ENCODE results near the gene RSAD2. TPM values are rescaled to one million over a fixed set of nuclear protein-coding genes. Genes with fewer than 3 reads are reported as not detected.

RSAD2 gene
- polyA plus RNA-seq, 2 of the 4 experiments (the other 2 are of a cell fraction), result 0.03 to 0.06 TPM

DNA sequence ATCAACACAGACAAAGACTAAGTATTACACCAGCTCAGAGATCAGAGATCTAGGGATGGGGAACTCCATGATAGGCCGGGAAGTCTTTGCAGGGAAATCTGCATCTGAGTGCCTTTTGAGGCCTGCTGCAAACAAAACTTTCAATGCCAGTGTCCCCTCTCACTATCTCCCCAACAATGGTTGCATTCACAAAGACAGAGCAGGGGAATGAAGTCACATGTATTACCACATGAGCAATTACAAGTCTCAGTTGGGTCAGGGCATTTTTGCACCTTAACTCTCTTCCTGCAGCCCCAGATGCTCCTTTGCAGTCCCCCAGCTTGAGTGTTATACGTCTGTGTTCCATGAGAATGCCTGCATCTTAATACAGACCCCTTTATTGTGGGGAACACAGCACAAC, 37.8 kb downstream of the RSAD2 start:
- no peak for ATAC-seq
- FAIRE-seq, result no peak
- Histone ChIP-seq H3K27ac (no peak overlapping the region), H3K9me3 (no peaks in the 10 kb centered on the region), H3K4me2 (no peak overlapping the region), H3K4me3 (no peak overlapping the region), H3K4me1 (peaks cover 9% of the 10 kb centered on the region; the same call in 1 of the 3 replicates)
- ChIA-PET POLR2A (no interaction called here), CTCF (interaction anchor here (1.1 to 3.2 kb wide), 7 partner anchors 10 to 129 kb away, joined by 3 to 26 read pairs (median 11); no protein-coding TSS in a partner anchor)
- no peak for DNase-seq (ENCODE audit: low read depth in 1 of 2, low spot score in 1 of 2)
- WGBS (ENCODE audit: missing lambda C conversion rate), result 71% methylated on average over 2 of the region's 2 CpGs
- TF ChIP-seq RFX5 (IDR thresholded peaks at IDR 0.05) (no peak), CBX2 (IDR thresholded peaks at IDR 0.05; ENCODE audit: borderline replicate concordance, low read depth) (no peak), POLR2A (IDR thresholded peaks at IDR 0.05; ENCODE audit: low read length) (no peak), KDM1A (IDR thresholded peaks at IDR 0.05; ENCODE audit: low read depth) (no peak), MAZ (IDR thresholded peaks at IDR 0.05; ENCODE audit: borderline replicate concordance, low read depth, low read length) (no peak), BHLHE40 (IDR thresholded peaks at IDR 0.05; ENCODE audit: low read depth, low read length) (no peak), NFE2L2 (conservative IDR thresholded peaks at IDR 0.05; ENCODE audit: low read length) (no peak), HDAC2 (IDR thresholded peaks at IDR 0.05) (no peak), MAFK (IDR thresholded peaks at IDR 0.05; ENCODE audit: partially characterized antibody) (no peak), MYC (IDR thresholded peaks at IDR 0.05; ENCODE audit: borderline replicate concordance, low read length) (no peak), HOXB13 (CRISPR knock-in tag; IDR thresholded peaks at IDR 0.05; ENCODE audit: low read depth) (no peak), ZSCAN20 (CRISPR knock-in tag; IDR thresholded peaks at IDR 0.05) (no peak), TP53 (CRISPR knock-in tag; IDR thresholded peaks at IDR 0.05) (no peak), HEYL (CRISPR knock-in tag; IDR thresholded peaks at IDR 0.05) (no peak), EP300 (IDR thresholded peaks at IDR 0.05) (no peak)
- TF ChIP-seq, protein P1, sequence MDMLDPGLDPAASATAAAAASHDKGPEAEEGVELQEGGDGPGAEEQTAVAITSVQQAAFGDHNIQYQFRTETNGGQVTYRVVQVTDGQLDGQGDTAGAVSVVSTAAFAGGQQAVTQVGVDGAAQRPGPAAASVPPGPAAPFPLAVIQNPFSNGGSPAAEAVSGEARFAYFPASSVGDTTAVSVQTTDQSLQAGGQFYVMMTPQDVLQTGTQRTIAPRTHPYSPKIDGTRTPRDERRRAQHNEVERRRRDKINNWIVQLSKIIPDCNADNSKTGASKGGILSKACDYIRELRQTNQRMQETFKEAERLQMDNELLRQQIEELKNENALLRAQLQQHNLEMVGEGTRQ (IDR thresholded peaks at IDR 0.05), result no peak
- TF ChIP-seq, protein P2, sequence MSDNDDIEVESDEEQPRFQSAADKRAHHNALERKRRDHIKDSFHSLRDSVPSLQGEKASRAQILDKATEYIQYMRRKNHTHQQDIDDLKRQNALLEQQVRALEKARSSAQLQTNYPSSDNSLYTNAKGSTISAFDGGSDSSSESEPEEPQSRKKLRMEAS (IDR thresholded peaks at IDR 0.05), result no peak
- TF ChIP-seq, protein P3, sequence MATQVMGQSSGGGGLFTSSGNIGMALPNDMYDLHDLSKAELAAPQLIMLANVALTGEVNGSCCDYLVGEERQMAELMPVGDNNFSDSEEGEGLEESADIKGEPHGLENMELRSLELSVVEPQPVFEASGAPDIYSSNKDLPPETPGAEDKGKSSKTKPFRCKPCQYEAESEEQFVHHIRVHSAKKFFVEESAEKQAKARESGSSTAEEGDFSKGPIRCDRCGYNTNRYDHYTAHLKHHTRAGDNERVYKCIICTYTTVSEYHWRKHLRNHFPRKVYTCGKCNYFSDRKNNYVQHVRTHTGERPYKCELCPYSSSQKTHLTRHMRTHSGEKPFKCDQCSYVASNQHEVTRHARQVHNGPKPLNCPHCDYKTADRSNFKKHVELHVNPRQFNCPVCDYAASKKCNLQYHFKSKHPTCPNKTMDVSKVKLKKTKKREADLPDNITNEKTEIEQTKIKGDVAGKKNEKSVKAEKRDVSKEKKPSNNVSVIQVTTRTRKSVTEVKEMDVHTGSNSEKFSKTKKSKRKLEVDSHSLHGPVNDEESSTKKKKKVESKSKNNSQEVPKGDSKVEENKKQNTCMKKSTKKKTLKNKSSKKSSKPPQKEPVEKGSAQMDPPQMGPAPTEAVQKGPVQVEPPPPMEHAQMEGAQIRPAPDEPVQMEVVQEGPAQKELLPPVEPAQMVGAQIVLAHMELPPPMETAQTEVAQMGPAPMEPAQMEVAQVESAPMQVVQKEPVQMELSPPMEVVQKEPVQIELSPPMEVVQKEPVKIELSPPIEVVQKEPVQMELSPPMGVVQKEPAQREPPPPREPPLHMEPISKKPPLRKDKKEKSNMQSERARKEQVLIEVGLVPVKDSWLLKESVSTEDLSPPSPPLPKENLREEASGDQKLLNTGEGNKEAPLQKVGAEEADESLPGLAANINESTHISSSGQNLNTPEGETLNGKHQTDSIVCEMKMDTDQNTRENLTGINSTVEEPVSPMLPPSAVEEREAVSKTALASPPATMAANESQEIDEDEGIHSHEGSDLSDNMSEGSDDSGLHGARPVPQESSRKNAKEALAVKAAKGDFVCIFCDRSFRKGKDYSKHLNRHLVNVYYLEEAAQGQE (IDR thresholded peaks at IDR 0.05), result no peak

DNA sequence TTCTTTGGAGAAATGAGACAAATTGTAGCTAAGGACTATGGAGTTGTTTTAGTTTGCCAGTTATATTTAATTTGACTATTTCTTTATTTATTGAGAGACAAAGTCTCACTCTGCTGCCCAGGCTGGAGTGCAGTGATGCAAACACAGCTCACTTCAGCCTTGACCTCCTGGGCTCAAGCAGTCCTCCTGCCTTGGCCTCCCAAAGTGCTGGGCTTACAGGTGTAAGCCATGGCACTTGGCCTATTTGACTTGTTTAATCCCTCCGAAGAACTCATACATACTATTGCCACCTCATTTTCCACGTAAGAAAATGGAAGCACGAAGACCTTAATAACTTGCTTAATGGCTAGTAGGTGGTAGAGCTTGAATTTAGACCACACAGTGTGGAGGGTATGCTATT, 38.6 kb downstream of the RSAD2 start:
- Histone ChIP-seq H3K4me1 (peaks cover 9% of the 10 kb centered on the region; the same call in 1 of the 3 replicates), H3K4me2 (no peak overlapping the region), H3K4me3 (no peak overlapping the region), H3K9me3 (no peaks in the 10 kb centered on the region), H3K27ac (no peak overlapping the region)
- ATAC-seq (no peak), FAIRE-seq (no peak), DNase-seq (ENCODE audit: low read depth in 1 of 2, low spot score in 1 of 2) (no peak)
- TF ChIP-seq POLR2A (IDR thresholded peaks at IDR 0.05; ENCODE audit: low read length), result no peak
- WGBS (ENCODE audit: missing lambda C conversion rate), result 67% methylated on average over 3 of the region's 3 CpGs
- ChIA-PET CTCF (interaction anchor here (0.7 to 3.2 kb wide), 29 partner anchors 7 to 135 kb away, joined by 3 to 26 read pairs (median 4); no protein-coding TSS in a partner anchor), POLR2A (no interaction called here)

DNA sequence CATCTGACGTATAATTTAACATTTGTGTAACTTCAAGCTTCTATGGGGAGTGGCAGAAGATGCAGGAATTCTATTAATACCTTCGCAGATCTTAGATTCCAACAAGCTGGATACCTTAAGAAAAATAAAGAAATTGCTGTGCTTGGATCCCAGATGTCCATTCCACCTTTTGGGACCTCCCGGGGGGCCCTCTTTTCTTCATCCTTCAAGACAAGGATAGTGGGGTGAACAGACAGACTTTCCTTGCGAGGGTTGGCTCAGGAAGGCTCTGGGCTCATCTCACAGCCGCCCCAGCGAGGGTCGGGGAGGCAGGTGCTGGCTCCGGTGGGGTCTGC, 39.1 kb downstream of the RSAD2 start:
- H3K4me3 ChIP-seq, result peak overlapping the region; percentile 75
- peak in 1 of 2 experiments; percentile 17 for DNase-seq (ENCODE audit: low read depth in 1 of 2, low spot score in 1 of 2)
- ChIA-PET CTCF (interaction anchor here (0.6 to 3.2 kb wide), 33 partner anchors 8 to 135 kb away, joined by 3 to 26 read pairs (median 4); no protein-coding TSS in a partner anchor), POLR2A (no interaction called here)
- no peak for ATAC-seq
- no peak for TF ChIP-seq MAFK (IDR thresholded peaks at IDR 0.05; ENCODE audit: partially characterized antibody)
- no peak for TF ChIP-seq EHF (CRISPR knock-in tag; IDR thresholded peaks at IDR 0.05)
- no peak for TF ChIP-seq POLR2AphosphoS2 (conservative IDR thresholded peaks at IDR 0.05; ENCODE audit: low read length)
- TF ChIP-seq ZNF302 (CRISPR knock-in tag; IDR thresholded peaks at IDR 0.05), result no peak
- no peak for TF ChIP-seq NR3C1 (IDR thresholded peaks at IDR 0.05)
- TF ChIP-seq RAD21 (conservative IDR thresholded peaks at IDR 0.05 in 1 of 2, IDR thresholded peaks at IDR 0.05 in 1 of 2), result no peak
- TF ChIP-seq CHD2 (IDR thresholded peaks at IDR 0.05; ENCODE audit: low read length, partially characterized antibody), result no peak
- TF ChIP-seq ZC3H11A (IDR thresholded peaks at IDR 0.05), result no peak
- TF ChIP-seq, protein P2 (IDR thresholded peaks at IDR 0.05), result no peak
- no peak for TF ChIP-seq PHF8 (IDR thresholded peaks at IDR 0.05; ENCODE audit: borderline replicate concordance, low read depth)
- no peaks in the 10 kb centered on the region for H3K9me3 ChIP-seq
- 46% methylated on average over 8 of the region's 8 CpGs for WGBS (ENCODE audit: missing lambda C conversion rate)
- no peak for FAIRE-seq
- H3K27ac ChIP-seq, result peak overlapping the region; percentile 23 to 93; a peak in 4 of 6 replicates
- H3K4me1 ChIP-seq, result peaks cover 9% of the 10 kb centered on the region; the same call in 1 of the 3 replicates
- H3K4me2 ChIP-seq, result peak overlapping the region; percentile 100
